ENCODE data around the gene OAT. TPM values are rescaled to one million over a fixed set of nuclear protein-coding genes. Genes with fewer than 3 reads are reported as not detected.

Gene OAT
- total and polyA plus RNA-seq, 7 donors = 37.9 to 147 (median 117) TPM

- Histone ChIP-seq H3K27ac (no peak overlapping the region), H3K27me3 (no peaks in the 10 kb centered on the region), H3K9me3 (no peaks in the 10 kb centered on the region), H3K4me3 (no peak overlapping the region), H3K4me1 (peaks cover 0 to 15% (median 11%) of the 10 kb centered on the region in 4 donors), H3K36me3 (no peaks in the 10 kb centered on the region)
- no peak for TF ChIP-seq POLR2AphosphoS5 (IDR thresholded peaks at IDR 0.05)
- TF ChIP-seq, protein P1, sequence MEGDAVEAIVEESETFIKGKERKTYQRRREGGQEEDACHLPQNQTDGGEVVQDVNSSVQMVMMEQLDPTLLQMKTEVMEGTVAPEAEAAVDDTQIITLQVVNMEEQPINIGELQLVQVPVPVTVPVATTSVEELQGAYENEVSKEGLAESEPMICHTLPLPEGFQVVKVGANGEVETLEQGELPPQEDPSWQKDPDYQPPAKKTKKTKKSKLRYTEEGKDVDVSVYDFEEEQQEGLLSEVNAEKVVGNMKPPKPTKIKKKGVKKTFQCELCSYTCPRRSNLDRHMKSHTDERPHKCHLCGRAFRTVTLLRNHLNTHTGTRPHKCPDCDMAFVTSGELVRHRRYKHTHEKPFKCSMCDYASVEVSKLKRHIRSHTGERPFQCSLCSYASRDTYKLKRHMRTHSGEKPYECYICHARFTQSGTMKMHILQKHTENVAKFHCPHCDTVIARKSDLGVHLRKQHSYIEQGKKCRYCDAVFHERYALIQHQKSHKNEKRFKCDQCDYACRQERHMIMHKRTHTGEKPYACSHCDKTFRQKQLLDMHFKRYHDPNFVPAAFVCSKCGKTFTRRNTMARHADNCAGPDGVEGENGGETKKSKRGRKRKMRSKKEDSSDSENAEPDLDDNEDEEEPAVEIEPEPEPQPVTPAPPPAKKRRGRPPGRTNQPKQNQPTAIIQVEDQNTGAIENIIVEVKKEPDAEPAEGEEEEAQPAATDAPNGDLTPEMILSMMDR (IDR thresholded peaks at IDR 0.05) = no peak
- TF ChIP-seq POLR2A (IDR thresholded peaks at IDR 0.05) = no peak
- TF ChIP-seq EP300 (IDR thresholded peaks at IDR 0.05) = no peak
- intact Hi-C loops (cut with DNase I) = no loop called here
- WGBS, 2 donors = 77 to 86% methylated on average over 3 of the region's 3 CpGs
- DNase-seq = peak; percentile 41
Observed at GRCh38 chr10:124390471-124391187, 28.1 kb downstream of the OAT start.

DNA sequence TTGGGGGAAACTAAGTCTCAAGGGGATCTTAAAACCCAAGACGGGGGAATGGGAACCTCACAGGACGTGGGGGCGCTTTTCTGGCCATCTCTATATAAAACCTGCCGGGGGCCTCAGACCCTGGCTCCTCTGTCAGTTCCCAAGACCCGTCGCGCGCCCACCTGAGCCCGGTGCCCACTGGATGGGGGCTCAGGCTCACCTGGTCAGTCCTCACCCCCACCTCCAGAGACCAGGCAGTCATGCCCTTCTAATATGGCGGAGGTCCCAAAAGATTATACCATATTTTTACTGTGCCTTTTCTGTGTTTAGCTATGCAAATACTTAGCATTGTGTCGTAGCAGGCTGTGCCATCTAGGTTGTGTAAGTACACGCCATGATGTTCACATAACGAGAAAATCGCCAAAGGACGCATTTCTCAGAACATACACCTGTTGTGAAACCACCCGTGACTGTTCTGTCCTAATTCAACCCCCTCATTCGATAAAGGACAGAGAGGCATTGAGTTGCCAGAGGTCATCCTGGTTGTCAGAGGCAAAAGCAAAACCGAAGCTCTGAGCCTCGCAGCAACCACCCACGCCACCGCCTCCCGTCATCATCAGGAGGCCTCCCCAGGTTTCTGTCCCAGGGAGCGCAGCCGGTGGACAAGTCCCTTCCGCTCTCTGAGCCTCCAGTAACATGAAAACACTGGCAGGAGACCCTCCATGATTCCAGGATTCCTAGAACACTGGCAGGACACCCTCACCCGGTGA lies 28.9 kb downstream of the OAT start:
- intact Hi-C loops (cut with DNase I) = loop anchor here (1.0 to 5.0 kb wide), 4 partner anchors 132 to 807 kb away; partner anchors contain the start of gene CHST15
- Histone ChIP-seq H3K36me3 (no peaks in the 10 kb centered on the region), H3K4me1 (peaks cover 0 to 15% (median 11%) of the 10 kb centered on the region in 4 donors), H3K27ac (peak overlapping the region in 2 of 4 donors; percentile 66 to 72), H3K27me3 (no peaks in the 10 kb centered on the region), H3K4me3 (peak overlapping the region in 3 of 4 donors; percentile 48 to 55 (median 51)), H3K9me3 (no peaks in the 10 kb centered on the region)
- peak; percentile 53 for DNase-seq
- TF ChIP-seq, protein P1 (IDR thresholded peaks at IDR 0.05) = no peak
- no peak for TF ChIP-seq EP300 (IDR thresholded peaks at IDR 0.05)
- WGBS, 2 donors = 66 to 76% methylated on average over 26 of the region's 26 CpGs

DNA sequence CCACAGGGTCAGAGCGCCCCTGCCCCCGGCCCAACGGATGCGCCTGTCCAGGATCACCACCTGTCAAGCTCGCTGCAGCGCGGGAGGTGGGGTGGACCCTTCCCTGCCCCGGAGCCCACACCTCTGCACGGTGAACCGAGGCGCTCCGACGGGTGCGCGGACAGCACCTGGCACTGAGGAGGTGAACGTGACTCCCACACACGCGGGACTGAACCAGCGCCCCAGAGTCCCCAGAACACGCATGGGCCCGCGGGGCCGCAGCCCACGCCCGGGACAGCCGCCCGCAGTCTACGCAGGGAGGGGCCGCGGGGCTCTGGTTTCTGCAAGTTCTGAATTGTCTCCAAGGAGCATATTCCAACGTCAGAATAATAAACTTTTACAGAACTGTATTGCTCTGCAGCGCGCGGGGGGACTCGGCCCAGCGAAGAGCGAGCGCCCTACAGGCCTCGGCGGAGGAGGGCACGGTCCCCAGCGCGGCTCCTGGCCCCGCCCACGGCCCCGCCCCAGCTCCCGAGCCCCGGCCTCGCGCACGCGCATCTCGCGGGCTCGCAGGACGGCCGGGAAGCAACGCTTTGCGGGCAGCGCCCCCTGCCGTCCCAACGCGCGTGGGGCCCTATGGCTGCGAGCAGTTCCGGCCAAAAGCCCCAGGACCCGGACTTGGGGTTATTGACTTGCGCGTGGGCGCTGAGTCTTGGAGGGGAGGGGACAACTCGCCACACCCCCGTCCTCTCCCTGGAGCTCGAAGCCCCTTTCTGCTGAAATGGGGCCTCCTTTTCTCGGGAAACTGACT lies 29.7 kb downstream of the OAT start:
- peaks cover 0 to 15% (median 11%) of the 10 kb centered on the region in 4 donors for H3K4me1 ChIP-seq
- peak; percentile 93 for DNase-seq
- 3 to 6% methylated on average over 74 of the region's 74 CpGs for WGBS, 2 donors
- no peaks in the 10 kb centered on the region for H3K27me3 ChIP-seq
- TF ChIP-seq EP300 (IDR thresholded peaks at IDR 0.05) = no peak
- TF ChIP-seq, protein P1 (IDR thresholded peaks at IDR 0.05) = peak; percentile 78 to 97 (median 86)
- TF ChIP-seq POLR2AphosphoS5 (IDR thresholded peaks at IDR 0.05) = peak in 3 of 4 donors; percentile 51 to 58 (median 56)
- TF ChIP-seq POLR2A (IDR thresholded peaks at IDR 0.05) = no peak
- no peaks in the 10 kb centered on the region for H3K36me3 ChIP-seq
- H3K9me3 ChIP-seq = no peaks in the 10 kb centered on the region
- intact Hi-C loops (cut with DNase I) = loop anchor here (1.0 to 5.0 kb wide), 4 partner anchors 132 to 807 kb away; partner anchors contain the start of gene CHST15
- peak overlapping the region; percentile 35 to 55 (median 50) for H3K4me3 ChIP-seq
- H3K27ac ChIP-seq = peak overlapping the region; percentile 50 to 72 (median 68)

- Histone ChIP-seq H3K9me3 (no peaks in the 10 kb centered on the region), H3K4me1 (peaks cover 0 to 15% (median 11%) of the 10 kb centered on the region in 4 donors), H3K27ac (peak overlapping the region; percentile 50 to 72 (median 68)), H3K4me3 (peak overlapping the region; percentile 35 to 55 (median 50)), H3K36me3 (no peaks in the 10 kb centered on the region), H3K27me3 (no peaks in the 10 kb centered on the region)
- TF ChIP-seq, protein P1 (IDR thresholded peaks at IDR 0.05) = no peak
- TF ChIP-seq EP300 (IDR thresholded peaks at IDR 0.05) (no peak), POLR2A (IDR thresholded peaks at IDR 0.05) (no peak), POLR2AphosphoS5 (IDR thresholded peaks at IDR 0.05) (no peak)
- no peak for DNase-seq
- intact Hi-C loops (cut with DNase I) = loop anchor here (2.0 to 5.0 kb wide), 3 partner anchors 131 to 806 kb away; partner anchors contain the start of gene CHST15
- WGBS, 2 donors = 66 to 84% methylated on average over 9 of the region's 9 CpGs
Observed at GRCh38 chr10:124388476-124388822, 30.3 kb downstream of the OAT start.
